ENCODE measurements around the gene TEX2. TPM values are rescaled to one million over a fixed set of nuclear protein-coding genes. Genes with fewer than 3 reads are reported as not detected.

TEX2 gene
- total RNA-seq, 2 experiments from 2014 or later = 14.8 to 17.6 TPM

DNA sequence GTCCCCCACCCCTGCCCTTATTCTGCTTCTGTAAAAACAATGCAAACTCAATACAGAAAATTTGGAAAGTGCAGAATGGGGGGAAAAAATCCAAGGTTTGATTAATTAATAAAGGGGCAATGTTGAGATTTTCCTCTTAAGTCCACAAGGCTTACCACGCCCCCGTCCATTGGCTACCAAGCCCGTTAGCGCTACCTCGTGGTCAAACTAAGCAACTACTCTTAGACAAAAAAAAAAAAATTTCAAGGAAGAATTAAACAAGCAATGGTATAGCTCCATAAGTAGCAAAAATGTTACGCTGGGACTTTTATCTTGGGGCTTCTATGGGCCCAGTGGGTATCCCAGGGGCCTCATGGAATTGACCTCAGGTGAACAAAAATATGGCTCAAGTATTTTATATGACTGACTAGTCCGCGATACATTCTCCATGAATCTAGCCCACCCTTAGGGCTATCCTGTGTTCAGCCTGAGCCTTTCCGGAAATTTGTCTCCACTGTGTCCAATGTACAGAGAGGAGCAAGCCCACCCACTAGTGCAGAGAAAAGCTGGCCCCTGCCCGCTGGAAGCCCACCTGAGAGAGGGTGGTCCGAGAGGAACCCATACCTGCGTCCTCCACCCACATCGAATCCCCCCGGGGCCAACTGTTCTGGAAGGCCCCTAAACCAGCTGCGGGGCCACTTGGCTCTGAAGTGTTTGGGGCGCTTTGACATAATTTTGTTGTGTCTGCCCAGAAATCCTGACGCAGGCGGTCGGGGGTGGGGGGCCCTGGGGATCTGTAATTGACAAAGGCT lies 19.1 kb upstream of the TEX2 start:
- H3K27ac Mint-ChIP-seq = no peak overlapping the region
- CTCF ChIA-PET = interaction anchor here (0.6 to 2.4 kb wide), 25 partner anchors 9 to 393 kb away, joined by 3 to 26 read pairs (median 4); partner anchors contain the start of genes ERN1 and TEX2
- H3K4me3 Mint-ChIP-seq = no peak overlapping the region
- H3K9me3 Mint-ChIP-seq (ENCODE audit: low read depth) = no peaks in the 10 kb centered on the region
- DNase-seq (peak; percentile 59), ATAC-seq (peak; percentile 36)
- no peaks in the 10 kb centered on the region for H3K36me3 Mint-ChIP-seq
- no peaks in the 10 kb centered on the region for H3K27me3 Mint-ChIP-seq
- peaks cover 5% of the 10 kb centered on the region for H3K4me1 Mint-ChIP-seq

DNA sequence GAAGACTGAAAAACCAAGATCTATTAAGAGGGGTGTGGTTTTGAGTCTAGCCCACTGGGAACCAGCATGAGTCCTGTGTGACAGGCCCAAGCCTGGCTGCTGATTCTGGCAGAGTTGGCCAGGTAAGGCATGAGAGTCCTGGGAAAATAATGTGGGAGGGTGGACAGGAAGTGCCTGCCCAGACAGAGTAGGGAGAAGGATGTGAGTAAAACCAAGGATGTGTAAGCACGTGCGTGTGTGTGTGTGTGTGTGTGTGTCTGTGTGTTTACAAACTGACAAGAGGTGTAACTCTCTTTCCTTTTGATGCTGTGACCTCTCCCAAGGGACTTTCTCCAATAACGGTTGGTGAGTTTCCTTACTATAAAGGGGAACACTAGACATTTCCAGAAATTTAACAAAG lies 15.6 kb upstream of the TEX2 start:
- Mint-ChIP-seq H3K27ac (no peak overlapping the region), H3K9me3 (ENCODE audit: low read depth) (no peaks in the 10 kb centered on the region), H3K27me3 (no peaks in the 10 kb centered on the region), H3K4me3 (no peak overlapping the region), H3K36me3 (no peaks in the 10 kb centered on the region), H3K4me1 (peaks cover 5% of the 10 kb centered on the region)
- ATAC-seq (no peak), DNase-seq (no peak)
- CTCF ChIA-PET = interaction anchor here (1.6 to 1.7 kb wide), 2 partner anchors 11 to 145 kb away, joined by 3 to 8 read pairs; no protein-coding TSS in a partner anchor

DNA sequence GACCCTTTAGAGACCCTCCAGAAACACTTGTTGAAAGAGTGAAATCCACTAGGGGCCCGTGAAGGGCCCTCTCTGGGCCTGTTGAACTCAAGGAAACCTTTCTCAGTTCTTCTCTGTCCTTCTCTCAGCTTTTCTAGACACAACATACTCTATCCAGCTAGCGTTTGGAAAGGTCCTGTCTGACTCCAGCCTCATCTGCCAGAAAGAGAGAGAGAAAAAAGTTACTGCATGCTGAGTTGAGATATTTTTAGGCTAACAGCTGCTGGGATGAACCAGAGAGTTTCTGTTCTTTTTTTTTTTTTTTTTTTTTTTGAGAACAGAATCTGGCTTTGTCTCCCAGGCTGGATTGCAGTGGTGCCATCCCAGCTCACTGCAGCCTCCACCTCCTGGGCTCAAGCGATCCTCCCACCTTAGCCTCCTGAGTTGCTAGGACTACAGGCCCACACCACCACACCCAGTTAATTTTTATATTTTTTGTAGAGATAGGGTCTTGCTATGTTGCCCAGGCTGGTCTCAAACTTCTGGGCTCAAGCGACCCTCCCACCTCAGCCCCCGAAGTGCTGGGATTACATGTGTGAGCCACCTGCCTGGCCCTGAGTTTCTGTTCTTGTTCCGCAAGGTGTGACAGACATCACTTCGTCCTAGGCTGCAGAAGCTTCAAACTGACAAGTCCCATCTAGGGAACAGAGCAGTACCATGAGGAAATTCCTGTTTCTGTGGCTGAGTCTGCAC lies 14.9 kb upstream of the TEX2 start:
- ATAC-seq (no peak), DNase-seq (no peak)
- Mint-ChIP-seq H3K4me3 (no peak overlapping the region), H3K27ac (no peak overlapping the region), H3K9me3 (ENCODE audit: low read depth) (no peaks in the 10 kb centered on the region), H3K4me1 (peaks cover 5% of the 10 kb centered on the region), H3K27me3 (no peaks in the 10 kb centered on the region), H3K36me3 (no peaks in the 10 kb centered on the region)
- CTCF ChIA-PET = interaction anchor here (0.7 to 1.7 kb wide), 3 partner anchors 12 to 144 kb away, joined by 3 to 8 read pairs (median 3); no protein-coding TSS in a partner anchor

GRCh38 chr17:64276961-64277505 lies 14.0 kb upstream of the TEX2 start:
- ATAC-seq = no peak
- CTCF ChIA-PET = interaction anchor here (0.7 kb wide), 1 partner anchor 131 kb away, joined by 3 read pairs; no protein-coding TSS in a partner anchor
- H3K36me3 Mint-ChIP-seq = no peaks in the 10 kb centered on the region
- H3K27ac Mint-ChIP-seq = no peak overlapping the region
- no peaks in the 10 kb centered on the region for H3K9me3 Mint-ChIP-seq (ENCODE audit: low read depth)
- no peak for DNase-seq
- no peak overlapping the region for H3K4me3 Mint-ChIP-seq
- H3K27me3 Mint-ChIP-seq = no peaks in the 10 kb centered on the region
- peaks cover 5% of the 10 kb centered on the region for H3K4me1 Mint-ChIP-seq

DNA sequence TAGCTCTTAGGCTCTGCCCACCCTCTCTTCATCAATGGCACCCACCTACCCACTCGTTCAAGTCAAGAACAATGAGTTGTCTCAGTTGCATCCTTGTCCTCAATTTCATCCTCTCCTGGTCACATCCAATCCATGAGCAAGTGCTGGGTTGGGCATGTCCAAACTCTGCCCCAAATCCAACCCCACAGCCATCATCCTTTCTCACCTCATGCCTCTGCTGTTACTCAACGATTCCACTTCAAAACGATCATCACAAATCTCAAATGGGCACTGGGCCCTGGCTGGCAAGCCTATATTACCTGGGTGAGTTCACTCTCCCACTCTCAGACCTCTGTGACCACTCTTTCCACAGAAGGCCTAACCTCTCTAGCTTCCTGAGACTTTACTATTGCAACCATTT lies 12.0 kb upstream of the TEX2 start:
- Mint-ChIP-seq H3K9me3 (ENCODE audit: low read depth) (no peaks in the 10 kb centered on the region), H3K4me3 (no peak overlapping the region), H3K27ac (no peak overlapping the region), H3K4me1 (peaks cover 21% of the 10 kb centered on the region), H3K27me3 (no peaks in the 10 kb centered on the region), H3K36me3 (peaks cover 7% of the 10 kb centered on the region)
- CTCF ChIA-PET = interaction anchor here (1.6 kb wide), 1 partner anchor 355 kb away, joined by 3 read pairs; no protein-coding TSS in a partner anchor
- ATAC-seq (no peak), DNase-seq (no peak)

DNA sequence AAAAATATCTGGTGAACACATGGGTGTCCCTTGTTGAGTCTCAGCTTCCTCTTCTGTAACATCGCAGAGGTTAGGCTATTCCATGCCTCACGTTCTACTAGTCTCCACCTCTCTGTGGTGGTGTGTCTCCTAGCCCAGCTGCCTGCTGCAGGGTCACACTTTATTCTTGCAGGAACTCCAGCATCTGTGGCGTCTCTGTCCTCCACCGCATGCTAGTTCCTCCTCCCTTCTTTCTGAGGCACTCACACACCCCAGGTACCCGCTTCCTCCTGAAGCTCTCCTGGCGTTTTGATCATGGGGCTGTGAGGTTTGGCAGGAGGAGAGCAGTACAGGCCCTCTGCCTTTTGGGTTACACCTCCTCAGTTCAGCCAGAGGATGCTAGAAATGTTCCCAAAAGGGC lies 9.9 kb upstream of the TEX2 start:
- ATAC-seq (no peak), DNase-seq (no peak)
- Mint-ChIP-seq H3K36me3 (peaks cover 7% of the 10 kb centered on the region), H3K9me3 (ENCODE audit: low read depth) (no peaks in the 10 kb centered on the region), H3K27me3 (peaks cover 3% of the 10 kb centered on the region), H3K4me3 (no peak overlapping the region), H3K4me1 (peaks cover 21% of the 10 kb centered on the region), H3K27ac (no peak overlapping the region)
- CTCF ChIA-PET = interaction anchor here (0.6 to 3.9 kb wide), 4 partner anchors 9 to 218 kb away, joined by 3 to 18 read pairs (median 4); no protein-coding TSS in a partner anchor

DNA sequence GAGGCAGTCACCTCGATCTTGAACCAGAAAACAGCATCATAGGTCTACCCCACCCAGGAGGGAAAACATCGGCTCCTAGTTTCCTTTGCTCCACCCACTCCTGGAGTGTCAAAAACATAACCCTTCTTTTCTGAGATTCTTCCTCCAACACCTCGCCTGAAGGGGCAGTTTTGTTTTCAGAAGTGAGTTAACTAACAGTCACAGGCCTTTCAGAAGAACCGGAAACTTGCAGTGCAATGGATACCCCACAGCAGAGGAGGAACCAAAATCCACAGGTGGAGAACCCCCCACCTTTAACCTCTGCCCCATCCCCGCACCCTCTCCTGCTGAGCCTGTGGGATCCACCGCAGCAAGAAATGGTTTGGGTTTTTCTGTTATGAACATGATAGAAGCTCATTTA lies 7.8 kb upstream of the TEX2 start:
- Mint-ChIP-seq H3K4me3 (peak overlapping the region; percentile 30), H3K9me3 (ENCODE audit: low read depth) (no peaks in the 10 kb centered on the region), H3K27me3 (peaks cover 13% of the 10 kb centered on the region), H3K36me3 (peaks cover 7% of the 10 kb centered on the region), H3K4me1 (peaks cover 21% of the 10 kb centered on the region), H3K27ac (peak overlapping the region; percentile 80)
- ATAC-seq (peak; percentile 66), DNase-seq (no peak)
- CTCF ChIA-PET = interaction anchor here (1.0 to 3.9 kb wide), 3 partner anchors 11 to 242 kb away, joined by 3 to 18 read pairs (median 5); no protein-coding TSS in a partner anchor

DNA sequence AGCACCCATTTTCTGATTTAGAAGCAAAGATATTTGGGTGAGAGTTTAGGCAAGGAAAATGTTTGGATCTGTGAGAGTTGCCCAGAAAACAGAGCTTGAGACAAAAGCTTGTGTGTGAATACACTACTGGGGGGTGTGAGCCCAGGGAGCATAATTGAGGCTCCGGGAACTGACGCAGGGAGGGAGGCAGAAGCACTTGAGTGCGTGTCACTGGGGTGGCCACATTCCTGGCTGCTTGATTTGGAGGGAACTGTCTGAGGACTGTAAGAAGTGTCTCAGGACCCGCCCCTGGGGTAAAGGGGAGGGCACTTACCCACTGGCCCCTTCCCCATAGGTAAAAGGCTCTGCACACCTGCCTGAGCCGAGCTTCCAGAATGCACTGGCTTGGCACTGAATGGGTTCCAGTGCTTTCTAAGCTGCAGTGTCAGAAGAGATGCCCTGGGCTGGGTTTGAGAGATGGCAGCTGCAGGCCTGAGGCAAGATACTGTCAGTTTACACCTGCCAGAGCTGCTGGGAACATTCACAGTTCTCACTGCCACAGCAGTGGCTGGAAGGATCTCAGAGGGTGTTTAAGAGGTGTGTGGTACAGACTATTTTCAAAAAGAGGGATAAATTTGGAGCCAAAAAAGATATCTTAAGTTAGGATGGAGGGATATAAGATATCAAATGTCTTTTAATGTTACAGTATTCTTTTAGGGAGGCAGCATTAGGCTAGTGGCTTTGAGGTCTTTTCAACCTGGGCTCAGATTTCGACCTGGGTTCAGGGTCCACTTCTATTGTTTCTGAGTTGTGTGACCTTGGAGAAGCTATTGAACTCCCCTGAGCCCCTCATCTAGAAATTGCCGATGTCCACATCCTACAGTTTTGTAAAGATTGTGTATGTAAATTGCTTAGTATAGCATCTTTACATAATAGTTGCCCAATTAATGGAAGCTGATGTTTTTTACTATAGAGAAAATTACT lies 6.9 kb upstream of the TEX2 start:
- DNase-seq = no peak
- Mint-ChIP-seq H3K4me3 (peak overlapping the region; percentile 30), H3K27ac (peak overlapping the region; percentile 80), H3K27me3 (peaks cover 16% of the 10 kb centered on the region), H3K36me3 (peaks cover 7% of the 10 kb centered on the region), H3K9me3 (ENCODE audit: low read depth) (no peaks in the 10 kb centered on the region), H3K4me1 (peaks cover 21% of the 10 kb centered on the region)
- CTCF ChIA-PET = interaction anchor here (0.8 to 3.9 kb wide), 4 partner anchors 10 to 136 kb away, joined by 3 to 18 read pairs (median 4); no protein-coding TSS in a partner anchor
- ATAC-seq = no peak

DNA sequence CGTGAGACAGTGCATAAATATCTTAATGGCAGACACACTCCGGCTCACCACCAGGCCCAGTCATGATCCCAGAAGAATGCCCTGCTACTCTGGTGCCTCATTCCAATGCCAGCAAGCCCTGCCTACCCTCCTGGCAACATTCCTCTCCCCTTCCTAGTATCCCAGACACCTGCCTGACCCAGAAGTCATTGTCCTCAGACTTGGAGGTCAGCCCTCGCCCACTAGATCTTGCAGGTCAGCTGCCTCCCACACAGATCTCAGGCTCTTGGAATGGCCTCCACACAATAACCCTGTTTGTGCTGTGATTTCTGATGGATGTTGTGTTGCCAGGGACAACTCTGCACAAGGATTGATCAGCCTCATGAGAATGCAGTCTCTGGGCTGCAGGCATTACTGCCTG lies 1.8 kb upstream of the TEX2 start:
- CTCF ChIA-PET = no interaction called here
- Mint-ChIP-seq H3K4me3 (no peak overlapping the region), H3K27me3 (peaks cover 21% of the 10 kb centered on the region), H3K9me3 (ENCODE audit: low read depth) (no peaks in the 10 kb centered on the region), H3K27ac (no peak overlapping the region), H3K36me3 (no peaks in the 10 kb centered on the region), H3K4me1 (peaks cover 34% of the 10 kb centered on the region)
- DNase-seq (no peak), ATAC-seq (no peak)

DNA sequence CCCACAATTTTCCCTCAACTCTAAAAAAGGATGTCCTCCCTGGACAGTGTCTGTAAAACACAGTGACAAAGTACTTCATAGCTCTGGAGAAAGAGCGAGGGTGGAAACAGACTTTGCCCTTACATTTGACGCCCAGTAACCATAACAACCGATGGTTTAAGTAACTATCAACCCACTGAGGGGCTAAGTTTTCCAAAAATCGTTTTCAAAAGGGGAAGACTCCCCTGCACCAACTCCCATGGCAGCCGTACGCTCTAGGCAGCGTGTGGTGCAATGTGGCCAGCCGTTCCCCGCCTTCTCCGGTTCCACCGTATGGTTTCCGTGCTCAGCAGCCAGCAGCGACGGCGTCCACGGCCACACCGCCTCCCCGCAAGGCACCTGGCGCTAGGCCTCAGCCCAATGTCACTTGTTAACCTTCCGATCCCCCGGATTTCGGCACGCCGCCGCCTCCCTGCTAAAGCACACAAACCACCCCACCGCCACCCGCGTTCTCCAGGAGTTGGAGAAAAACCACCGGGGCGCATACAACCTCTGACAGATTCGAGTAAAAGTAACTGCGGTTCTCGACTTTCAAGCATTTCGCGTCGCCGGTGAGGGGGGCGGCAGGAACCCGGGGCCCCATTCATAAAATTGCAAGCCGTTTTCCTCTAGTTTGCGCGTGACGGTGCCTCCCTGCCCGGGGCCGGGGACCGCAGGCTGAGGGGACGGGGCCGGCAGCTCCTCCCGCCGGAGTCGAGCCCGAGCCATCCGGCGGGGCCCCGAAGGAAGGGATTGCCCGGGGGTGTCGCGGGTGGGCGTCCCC lies 661 bp downstream of the TEX2 start:
- peaks cover 18% of the 10 kb centered on the region for H3K27me3 Mint-ChIP-seq
- H3K27ac Mint-ChIP-seq = peak overlapping the region; percentile 80
- peak; percentile 78 for DNase-seq
- CTCF ChIA-PET = interaction anchor here (1.0 to 1.8 kb wide), 7 partner anchors 20 to 237 kb away, joined by 3 to 6 read pairs (median 3); no protein-coding TSS in a partner anchor
- peak overlapping the region; percentile 80 for H3K4me3 Mint-ChIP-seq
- no peaks in the 10 kb centered on the region for H3K36me3 Mint-ChIP-seq
- peaks cover 30% of the 10 kb centered on the region for H3K4me1 Mint-ChIP-seq
- peak; percentile 40 for ATAC-seq
- H3K9me3 Mint-ChIP-seq (ENCODE audit: low read depth) = no peaks in the 10 kb centered on the region

DNA sequence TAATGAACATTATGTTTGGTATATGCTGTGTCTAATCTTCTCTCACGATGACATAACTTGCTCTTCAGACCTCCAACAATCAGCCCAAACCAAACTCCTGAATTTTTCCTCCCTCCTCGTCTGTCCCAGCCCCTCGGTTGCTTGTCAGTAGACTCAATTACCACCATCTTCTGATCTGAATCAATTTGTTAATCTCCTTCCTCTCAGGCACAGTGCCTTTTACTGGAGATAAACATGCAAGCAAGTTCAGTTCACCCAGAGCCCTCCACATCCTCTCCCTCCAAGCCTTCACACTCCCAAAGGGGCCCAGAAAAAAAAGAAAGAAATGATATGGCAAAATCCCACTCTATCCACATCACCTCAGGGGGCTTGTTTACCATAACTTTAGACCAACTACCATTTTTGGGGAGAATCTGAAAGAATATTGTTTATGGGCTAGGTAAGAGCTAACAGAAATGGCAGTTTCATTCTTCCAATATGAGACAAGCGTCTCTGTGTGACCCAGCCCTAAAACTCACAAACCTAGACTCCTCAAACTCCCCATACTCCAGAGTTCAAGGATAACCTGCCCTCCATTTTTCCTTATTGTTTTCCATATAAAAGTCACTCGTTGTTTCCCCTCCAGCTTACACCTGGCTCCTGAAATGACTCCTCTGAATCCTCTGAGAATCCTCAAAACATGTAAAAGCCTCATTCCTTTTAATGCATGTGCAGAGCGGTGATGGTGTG lies 1.5 kb downstream of the TEX2 start:
- H3K27ac Mint-ChIP-seq = peak overlapping the region; percentile 80
- CTCF ChIA-PET = interaction anchor here (1.0 to 1.2 kb wide), 2 partner anchors 159 to 236 kb away, joined by 3 read pairs; no protein-coding TSS in a partner anchor
- ATAC-seq (no peak), DNase-seq (no peak)
- peaks cover 30% of the 10 kb centered on the region for H3K4me1 Mint-ChIP-seq
- H3K4me3 Mint-ChIP-seq = peak overlapping the region; percentile 80
- H3K9me3 Mint-ChIP-seq (ENCODE audit: low read depth) = no peaks in the 10 kb centered on the region
- peaks cover 15% of the 10 kb centered on the region for H3K27me3 Mint-ChIP-seq
- no peaks in the 10 kb centered on the region for H3K36me3 Mint-ChIP-seq
